MCF 10A (cell line): ENCODE results near the gene USO1. TPM values are rescaled to one million over a fixed set of nuclear protein-coding genes. Genes with fewer than 3 reads are reported as not detected.

Experiments used
- BruUV-seq: library from RNA; stranded (reverse); fragments of 400-500 nt; replicated peaks from 2 replicates; lab custom pipeline; 2021; lab: Mats Ljungman, UMichigan
- CTCF ChIA-PET: fragments of 300-600 bp; sonication (Branson Sonifier 250); formaldehyde crosslinking; extraction: SDS; loops from one replicate; lab custom pipeline; 2021; ENCODE audit warnings: antibody characterized with exemption, inconsistent platforms; lab: Yijun Ruan, JAX
- POLR2A ChIA-PET: fragments of 300-600, 350-650 bp; sonication (Branson Sonifier 250); formaldehyde crosslinking; extraction: SDS; loops from one replicate; lab custom pipeline; 2020; ENCODE audit warnings: antibody characterized with exemption, inconsistent platforms; lab: Yijun Ruan, JAX
- DNase-seq: peaks from one replicate; pipeline ENCODE4 v3.0.0-alpha.2; 2018; ENCODE audit not compliant: unreplicated experiment
- H3K27ac Mint-ChIP-seq: one replicate; pipeline ENCODE4 v1.8.0; 2022; ENCODE audit warnings: mild to moderate bottlenecking, low read depth, mixed read lengths; ENCODE audit not compliant: unreplicated experiment
- H3K27me3 Mint-ChIP-seq: one replicate; pipeline ENCODE4 v1.8.0; 2022; ENCODE audit warnings: mixed read lengths; ENCODE audit not compliant: insufficient read depth, unreplicated experiment
- H3K36me3 Mint-ChIP-seq: one replicate; pipeline ENCODE4 v1.8.0; 2022; ENCODE audit warnings: mild to moderate bottlenecking, moderate library complexity, mixed read lengths; ENCODE audit not compliant: insufficient read depth, unreplicated experiment
- H3K4me1 Mint-ChIP-seq: one replicate; pipeline ENCODE4 v1.8.0; 2022; ENCODE audit warnings: mixed read lengths; ENCODE audit not compliant: insufficient read depth, unreplicated experiment
- H3K4me3 Mint-ChIP-seq: one replicate; pipeline ENCODE4 v1.8.0; 2022; ENCODE audit warnings: mild to moderate bottlenecking, moderate library complexity, mixed read lengths; ENCODE audit not compliant: unreplicated experiment
- H3K9me3 Mint-ChIP-seq: one replicate; pipeline ENCODE4 v1.8.0; 2022; ENCODE audit warnings: mixed read lengths; ENCODE audit not compliant: unreplicated experiment
- CTCF ChIP-seq: fragments of 200-600 bp; IDR thresholded peaks from one replicate; pipeline ENCODE4 v1.8.0; 2022; ENCODE audit warnings: antibody characterized with exemption, mild to moderate bottlenecking; ENCODE audit not compliant: unreplicated experiment
- intact Hi-C: fragments of 100-400 bp; cut with micrococcal nuclease; formaldehyde crosslinking; loops from 2 replicates; pipeline ENCODE4 v1.14.1; 2022
- total RNA-seq: library from RNA; stranded (reverse); gene quantifications from 2 replicates; pipeline ENCODE4 v1.2.3, GENCODE V29; 2022

USO1 gene
- total RNA-seq, 1 experiment from 2014 or later, result 105 TPM

- no peak for TF ChIP-seq CTCF
- H3K4me3 Mint-ChIP-seq, result no peak overlapping the region
- H3K27ac Mint-ChIP-seq, result peak overlapping the region; percentile 47
- H3K27me3 Mint-ChIP-seq, result no peaks in the 10 kb centered on the region
- DNase-seq, result no peak
- ChIA-PET CTCF (interaction anchor here (0.7 to 2.3 kb wide), 4 partner anchors 22 to 317 kb away, joined by 4 to 9 read pairs (median 4); partner anchors contain the start of gene USO1), POLR2A (interaction anchor here (1.1 to 4.0 kb wide), 4 partner anchors 21 to 231 kb away, joined by 3 to 82 read pairs (median 6); partner anchors contain the start of gene USO1)
- peaks cover 15% of the 10 kb centered on the region for H3K36me3 Mint-ChIP-seq
- no peaks in the 10 kb centered on the region for H3K9me3 Mint-ChIP-seq
- peaks cover 7% of the 10 kb centered on the region for H3K4me1 Mint-ChIP-seq
- BruUV-seq, result no TSS peak
- intact Hi-C loops, result no loop called here
Measured at GRCh38 chr4:75745721-75746199, 21.4 kb downstream of the USO1 start.

GRCh38 chr4:75752637-75753036 is 28.3 kb downstream of the USO1 start:
- intact Hi-C loops, result no loop called here
- H3K27ac Mint-ChIP-seq, result no peak overlapping the region
- TSS peak; percentile 8 for BruUV-seq
- CTCF ChIA-PET, result no interaction called here
- H3K4me1 Mint-ChIP-seq, result no peaks in the 10 kb centered on the region
- no peaks in the 10 kb centered on the region for H3K27me3 Mint-ChIP-seq
- no peak for DNase-seq
- POLR2A ChIA-PET, result interaction anchor here (0.7 to 1.7 kb wide), 2 partner anchors 79 to 151 kb away, joined by 3 to 4 read pairs; partner anchors contain the start of gene G3BP2
- TF ChIP-seq CTCF, result no peak
- H3K36me3 Mint-ChIP-seq, result peaks cover 56% of the 10 kb centered on the region
- no peak overlapping the region for H3K4me3 Mint-ChIP-seq
- no peaks in the 10 kb centered on the region for H3K9me3 Mint-ChIP-seq

- DNase-seq, result no peak
- no peak for TF ChIP-seq CTCF
- ChIA-PET POLR2A (interaction anchor here (0.7 to 1.6 kb wide), 5 partner anchors 25 to 321 kb away, joined by 3 to 5 read pairs (median 3); partner anchors contain the start of gene USO1), CTCF (no interaction called here)
- BruUV-seq, result no TSS peak
- Mint-ChIP-seq H3K27ac (no peak overlapping the region), H3K9me3 (no peaks in the 10 kb centered on the region), H3K27me3 (no peaks in the 10 kb centered on the region), H3K4me1 (peaks cover 9% of the 10 kb centered on the region), H3K36me3 (peaks cover 51% of the 10 kb centered on the region), H3K4me3 (no peak overlapping the region)
- intact Hi-C loops, result no loop called here
Measured at GRCh38 chr4:75769036-75769435, 44.7 kb downstream of the USO1 start.

- intact Hi-C loops, result no loop called here
- TF ChIP-seq CTCF, result no peak
- peaks cover 71% of the 10 kb centered on the region for H3K36me3 Mint-ChIP-seq
Measured at GRCh38 chr4:75771607-75772006, 47.2 kb downstream of the USO1 start.

More at GRCh38 chr4:75771607-75772006, 47.2 kb downstream of the USO1 start:
- H3K9me3 Mint-ChIP-seq, result peaks cover 7% of the 10 kb centered on the region
- no TSS peak for BruUV-seq
- no peak overlapping the region for H3K4me3 Mint-ChIP-seq
- ChIA-PET CTCF (no interaction called here), POLR2A (interaction anchor here (0.5 kb wide), 1 partner anchor 100 kb away, joined by 3 read pairs; no protein-coding TSS in a partner anchor)
- H3K27me3 Mint-ChIP-seq, result no peaks in the 10 kb centered on the region
- no peak overlapping the region for H3K27ac Mint-ChIP-seq
- no peak for DNase-seq
- peaks cover 9% of the 10 kb centered on the region for H3K4me1 Mint-ChIP-seq
